Esophagus (tissue), 2 donors: Measurements from ENCODE around the gene FBN1. TPM values are rescaled to one million over a fixed set of nuclear protein-coding genes. Genes with fewer than 3 reads are reported as not detected.

Experiments
- H3K27ac ChIP-seq, 2 donors: one replicate each; pipeline ENCODE4 v1.5.1; 2013; ENCODE audit warnings: low read depth in 2 of 2, mild to moderate bottlenecking in 2 of 2, inconsistent platforms in 1 of 2, low read length in 1 of 2, moderate library complexity in 1 of 2
- H3K27me3 ChIP-seq, 2 donors: one replicate each; pipeline ENCODE4 v1.6.1; 2013; ENCODE audit warnings: low read length in 2 of 2, control low read depth in 1 of 2, mild to moderate bottlenecking in 1 of 2; ENCODE audit not compliant: insufficient read depth in 2 of 2, control insufficient read depth in 1 of 2
- H3K36me3 ChIP-seq, 2 donors: one replicate each; pipeline ENCODE4 v1.6.1; 2013; ENCODE audit warnings: low read length in 1 of 2; ENCODE audit not compliant: control insufficient read depth in 2 of 2, insufficient read depth in 2 of 2
- H3K4me1 ChIP-seq, 2 donors: one replicate each; pipeline ENCODE4 v1.6.1; 2013; ENCODE audit warnings: low read length in 1 of 2; ENCODE audit not compliant: control insufficient read depth in 2 of 2, insufficient read depth in 2 of 2
- H3K4me3 ChIP-seq, 2 donors: one replicate each; pipeline ENCODE4 v1.5.1; 2013; ENCODE audit warnings: low read length in 2 of 2, mild to moderate bottlenecking in 2 of 2, low read depth in 1 of 2, moderate library complexity in 1 of 2
- H3K9me3 ChIP-seq, 2 donors: one replicate each; pipeline ENCODE4 v1.6.1; 2013; ENCODE audit warnings: mild to moderate bottlenecking in 2 of 2, low read depth in 1 of 2, low read length in 1 of 2, moderate library complexity in 1 of 2; ENCODE audit not compliant: control insufficient read depth in 2 of 2, insufficient read depth in 1 of 2
- WGBS, 2 donors: extraction: QIAGEN DNeasy Blood & Tissue Kit; methylation state at CpG; one replicate each; pipeline ENCODE4 v1.1.7; 2013; 5-methylcytosine and 5-hydroxymethylcytosine counted together
- polyA plus RNA-seq, 2 donors: library from polyadenylated mRNA; stranded (reverse); fragments of 200-250 nt; gene quantifications; one replicate each; pipeline ENCODE4 v1.2.3, GENCODE V29; 2013
- donor health status: healthy with polysubstance abuse.
- donor health status: Bipolar disorder and iron deficiency.

The FBN1 gene
- polyA plus RNA-seq, 2 donors, result 1.8 to 6.4 TPM

DNA sequence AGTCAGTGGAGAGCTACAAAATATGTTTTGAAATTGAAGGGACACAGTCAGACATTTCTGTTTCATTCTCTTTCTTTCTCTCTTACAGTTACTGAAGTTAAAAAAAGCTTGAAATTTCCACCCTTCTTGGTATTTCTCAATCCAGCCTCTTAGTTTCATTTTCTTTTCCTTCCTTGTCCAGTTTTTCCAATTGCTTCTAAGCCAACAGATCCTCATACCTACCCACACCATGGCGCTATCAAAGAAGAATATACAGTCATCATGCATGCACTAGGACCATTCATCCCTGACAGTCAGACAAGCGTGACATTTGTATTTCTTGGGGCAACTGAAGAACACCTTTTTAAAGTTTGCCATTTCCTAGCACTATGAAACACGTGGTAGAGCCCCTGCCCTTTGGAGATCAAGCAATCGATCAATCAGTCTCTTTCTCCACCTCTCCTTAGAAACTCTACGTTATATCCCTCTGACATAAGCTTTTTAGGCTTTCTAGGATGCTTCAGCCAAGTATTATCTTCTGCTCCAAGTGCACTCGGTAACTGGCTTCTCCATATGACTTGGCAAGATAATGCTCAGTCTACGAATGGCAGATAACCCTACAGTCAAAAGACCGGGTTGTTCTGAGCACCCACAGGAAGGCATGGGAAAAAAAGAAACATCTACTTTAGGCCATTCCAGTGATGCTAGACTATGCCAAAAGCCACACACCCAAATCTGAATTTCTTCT is 65.4 kb downstream of the FBN1 start:
- Histone ChIP-seq H3K36me3 (no peaks in the 10 kb centered on the region), H3K4me3 (no peak overlapping the region), H3K27me3 (peaks cover 0 to 6% of the 10 kb centered on the region in 2 donors), H3K9me3 (no peaks in the 10 kb centered on the region), H3K4me1 (no peaks in the 10 kb centered on the region), H3K27ac (no peak overlapping the region)
- WGBS, 2 donors, result 78 to 82% methylated on average over 8 of the region's 8 CpGs

DNA sequence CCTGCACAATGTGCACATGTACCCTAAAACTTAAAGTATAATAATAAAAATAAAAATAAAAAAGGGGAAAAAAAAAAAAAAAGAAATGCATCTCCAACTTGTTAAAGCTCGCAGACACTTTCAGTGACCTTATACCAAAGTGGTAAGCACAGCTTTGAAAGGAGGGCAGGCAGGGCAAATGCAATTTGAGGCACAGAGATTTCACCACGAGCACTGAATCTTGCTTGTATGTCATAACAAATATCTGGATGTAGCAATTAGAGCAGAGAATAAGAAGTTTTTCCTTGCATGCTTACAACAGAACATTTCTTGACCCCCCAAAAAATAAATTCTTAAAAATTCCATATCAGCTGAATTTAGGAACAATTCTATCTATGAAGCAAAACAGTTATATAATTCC is 66.5 kb downstream of the FBN1 start:
- H3K9me3 ChIP-seq, result no peaks in the 10 kb centered on the region
- H3K27me3 ChIP-seq, result peaks cover 0 to 6% of the 10 kb centered on the region in 2 donors
- no peak overlapping the region for H3K4me3 ChIP-seq
- 80 to 90% methylated on average over 2 of the region's 2 CpGs for WGBS, 2 donors
- no peaks in the 10 kb centered on the region for H3K4me1 ChIP-seq
- no peaks in the 10 kb centered on the region for H3K36me3 ChIP-seq
- no peak overlapping the region for H3K27ac ChIP-seq

DNA sequence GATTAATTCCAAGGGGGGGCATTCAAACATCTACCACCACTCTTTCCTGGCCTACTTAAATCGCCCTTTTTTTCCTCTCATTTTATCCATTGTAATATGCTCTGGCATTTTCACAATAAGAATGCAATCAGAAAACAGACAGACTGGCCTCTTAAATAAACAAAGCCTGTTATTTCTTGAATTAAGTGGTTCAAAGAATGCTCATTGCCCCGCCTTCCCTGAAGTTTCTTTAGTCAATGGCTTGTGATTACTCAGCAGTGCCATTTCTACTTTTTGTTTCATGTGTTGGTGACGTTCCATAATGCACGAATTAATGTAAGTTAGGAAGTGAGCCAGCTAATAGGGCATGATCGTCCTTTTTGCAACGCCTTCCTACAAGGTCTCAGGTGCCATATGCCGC is 68.0 kb downstream of the FBN1 start:
- H3K27ac ChIP-seq, result no peak overlapping the region
- H3K4me1 ChIP-seq, result no peaks in the 10 kb centered on the region
- no peaks in the 10 kb centered on the region for H3K36me3 ChIP-seq
- H3K4me3 ChIP-seq, result no peak overlapping the region
- 38 to 51% methylated on average over 7 of the region's 7 CpGs for WGBS, 2 donors
- H3K27me3 ChIP-seq, result peaks cover 0 to 6% of the 10 kb centered on the region in 2 donors
- H3K9me3 ChIP-seq, result no peaks in the 10 kb centered on the region

DNA sequence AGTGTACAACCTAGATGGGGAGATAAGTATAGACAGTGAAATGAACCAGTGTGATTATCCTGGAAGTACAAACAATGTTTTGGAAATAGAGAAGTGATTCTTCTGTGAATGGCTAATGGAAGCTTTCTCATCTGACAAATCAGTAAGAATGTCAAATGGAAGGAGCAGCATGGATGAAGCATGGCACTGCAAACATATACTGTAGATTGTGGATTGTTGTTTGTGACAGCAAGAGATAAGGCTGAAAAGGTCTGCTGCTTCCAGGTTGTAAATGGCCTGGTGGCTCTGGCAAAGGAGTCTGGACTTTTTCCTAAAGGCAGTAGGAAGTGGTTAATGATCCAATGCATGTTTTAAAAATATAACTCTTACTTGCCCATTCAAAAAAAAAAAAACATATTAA is 71.3 kb downstream of the FBN1 start:
- Histone ChIP-seq H3K4me1 (no peaks in the 10 kb centered on the region), H3K27ac (no peak overlapping the region), H3K4me3 (no peak overlapping the region), H3K27me3 (no peaks in the 10 kb centered on the region), H3K36me3 (no peaks in the 10 kb centered on the region), H3K9me3 (no peaks in the 10 kb centered on the region)

DNA sequence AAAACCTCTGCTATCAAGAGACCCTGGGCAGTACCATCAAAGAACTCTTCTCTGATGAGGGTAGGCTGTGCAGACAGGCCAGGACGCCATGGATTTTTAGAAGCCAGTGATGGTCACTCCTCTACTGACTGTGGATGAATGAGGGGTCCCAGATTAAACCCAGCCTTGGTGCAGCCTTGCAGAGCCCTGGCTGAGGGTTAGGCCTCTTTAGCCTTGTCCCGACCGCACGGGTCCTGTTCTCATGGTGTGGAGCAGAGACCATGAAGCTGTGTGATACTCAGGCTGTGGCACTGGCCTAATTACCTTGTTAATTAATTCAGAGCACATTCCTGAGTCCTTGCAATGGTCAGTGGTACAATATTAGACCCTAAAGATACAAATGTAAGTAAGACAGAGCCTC is 71.7 kb downstream of the FBN1 start:
- H3K27me3 ChIP-seq, result no peaks in the 10 kb centered on the region
- H3K36me3 ChIP-seq, result no peaks in the 10 kb centered on the region
- no peaks in the 10 kb centered on the region for H3K9me3 ChIP-seq
- no peak overlapping the region for H3K27ac ChIP-seq
- H3K4me3 ChIP-seq, result no peak overlapping the region
- 87 to 91% methylated on average over 4 of the region's 4 CpGs for WGBS, 2 donors
- H3K4me1 ChIP-seq, result no peaks in the 10 kb centered on the region

DNA sequence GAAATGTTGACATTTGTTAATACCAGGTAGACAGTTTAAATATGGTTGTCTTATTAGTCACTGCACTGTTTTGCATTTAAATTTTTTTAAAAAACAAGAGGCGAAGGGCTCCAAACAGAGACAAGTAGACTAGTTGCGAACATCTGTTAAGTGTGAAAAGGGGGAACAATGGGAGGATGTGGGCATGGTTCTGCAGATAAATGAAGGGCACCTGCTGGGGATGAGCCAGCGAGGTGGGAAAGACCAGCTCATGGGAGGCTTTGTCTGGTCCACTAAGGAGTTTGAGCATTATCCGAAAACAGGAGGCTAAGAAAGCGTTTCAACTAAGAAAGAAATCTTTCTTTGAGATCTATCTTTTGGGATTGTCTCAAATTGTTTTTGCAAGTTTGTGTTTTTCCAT is 72.7 kb downstream of the FBN1 start:
- Histone ChIP-seq H3K27me3 (no peaks in the 10 kb centered on the region), H3K4me1 (no peaks in the 10 kb centered on the region), H3K4me3 (no peak overlapping the region), H3K9me3 (no peaks in the 10 kb centered on the region), H3K27ac (no peak overlapping the region), H3K36me3 (no peaks in the 10 kb centered on the region)
- WGBS, 2 donors, result 89 to 92% methylated on average over 5 of the region's 5 CpGs

DNA sequence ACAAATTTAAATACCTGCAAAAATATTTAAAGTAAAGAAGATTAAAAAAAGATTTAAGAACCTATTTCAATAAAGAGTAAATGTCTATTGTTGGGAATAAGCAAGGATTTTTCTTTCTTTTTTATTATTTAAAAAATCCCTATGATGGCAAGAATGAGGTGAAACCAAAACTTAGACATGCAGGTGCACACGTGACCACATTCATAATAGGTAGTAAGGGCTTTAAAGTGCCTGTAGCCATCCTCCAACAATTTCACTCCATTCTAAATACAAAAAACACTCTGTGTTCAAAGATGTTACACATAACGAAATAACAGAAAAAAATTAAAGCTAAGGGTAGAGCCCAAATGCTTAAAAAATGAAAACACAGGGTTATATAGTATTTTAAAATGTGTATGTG is 74.0 kb downstream of the FBN1 start:
- 89 to 97% methylated on average over 2 of the region's 2 CpGs for WGBS, 2 donors
- Histone ChIP-seq H3K27me3 (no peaks in the 10 kb centered on the region), H3K36me3 (no peaks in the 10 kb centered on the region), H3K4me1 (no peaks in the 10 kb centered on the region), H3K4me3 (no peak overlapping the region), H3K9me3 (no peaks in the 10 kb centered on the region), H3K27ac (no peak overlapping the region)

DNA sequence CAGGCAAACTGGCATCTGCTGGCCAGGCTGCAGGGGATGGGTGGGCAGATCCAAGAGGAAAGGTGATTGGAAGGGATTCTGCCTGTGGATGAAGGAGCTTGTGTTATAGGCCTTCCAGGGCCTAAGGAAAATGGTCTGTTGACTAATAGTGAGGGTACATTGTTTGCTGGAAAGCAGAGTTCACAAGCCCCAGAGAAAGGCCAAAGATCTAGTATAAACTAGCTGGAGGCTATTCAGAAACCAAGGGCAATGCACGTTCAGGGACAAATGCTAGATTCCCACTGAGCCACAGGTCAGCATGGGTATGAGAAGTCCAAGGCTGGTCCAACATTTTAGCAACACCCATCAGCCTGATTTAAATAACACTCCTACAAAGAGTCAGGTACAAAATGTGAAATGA is 74.7 kb downstream of the FBN1 start:
- Histone ChIP-seq H3K27ac (no peak overlapping the region), H3K9me3 (no peaks in the 10 kb centered on the region), H3K27me3 (no peaks in the 10 kb centered on the region), H3K4me1 (no peaks in the 10 kb centered on the region), H3K36me3 (no peaks in the 10 kb centered on the region), H3K4me3 (no peak overlapping the region)
- 59 to 78% methylated on average over 1 of the region's 1 CpG for WGBS, 2 donors

DNA sequence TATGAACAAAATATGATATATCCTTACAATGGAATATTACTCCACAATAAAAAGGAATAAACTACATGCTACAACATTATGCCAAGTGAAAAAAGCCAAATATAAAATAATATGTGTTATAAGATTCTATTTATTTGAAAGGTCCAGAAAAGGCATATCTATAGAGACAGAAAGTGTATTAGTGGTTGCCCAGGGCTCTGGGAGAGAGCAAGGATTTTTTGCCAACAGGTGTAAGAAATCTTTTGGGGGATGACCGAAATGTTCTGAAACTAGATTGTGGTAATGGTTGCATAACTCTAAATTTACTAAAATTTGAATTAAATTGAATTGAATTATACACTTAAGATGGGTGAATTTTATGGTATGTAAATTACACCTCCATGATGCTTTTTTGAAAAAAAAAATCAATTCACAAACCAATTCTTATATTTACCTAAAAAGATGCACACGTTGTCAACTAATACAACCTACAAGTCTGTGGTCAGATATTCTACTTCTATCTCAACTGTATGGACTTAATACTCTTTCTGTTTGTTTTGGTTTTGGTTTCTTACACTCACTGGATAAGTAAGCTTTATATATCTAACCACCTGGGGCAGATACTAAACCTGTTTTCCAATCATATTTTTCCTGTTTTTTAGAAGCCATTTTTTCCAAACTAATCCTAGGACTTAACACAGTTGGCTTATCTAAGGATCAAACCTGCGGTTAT is 75.8 kb downstream of the FBN1 start:
- no peak overlapping the region for H3K27ac ChIP-seq
- H3K36me3 ChIP-seq, result no peaks in the 10 kb centered on the region
- H3K27me3 ChIP-seq, result no peaks in the 10 kb centered on the region
- 70 to 74% methylated on average over 3 of the region's 3 CpGs for WGBS, 2 donors
- no peaks in the 10 kb centered on the region for H3K9me3 ChIP-seq
- H3K4me1 ChIP-seq, result no peaks in the 10 kb centered on the region
- no peak overlapping the region for H3K4me3 ChIP-seq

DNA sequence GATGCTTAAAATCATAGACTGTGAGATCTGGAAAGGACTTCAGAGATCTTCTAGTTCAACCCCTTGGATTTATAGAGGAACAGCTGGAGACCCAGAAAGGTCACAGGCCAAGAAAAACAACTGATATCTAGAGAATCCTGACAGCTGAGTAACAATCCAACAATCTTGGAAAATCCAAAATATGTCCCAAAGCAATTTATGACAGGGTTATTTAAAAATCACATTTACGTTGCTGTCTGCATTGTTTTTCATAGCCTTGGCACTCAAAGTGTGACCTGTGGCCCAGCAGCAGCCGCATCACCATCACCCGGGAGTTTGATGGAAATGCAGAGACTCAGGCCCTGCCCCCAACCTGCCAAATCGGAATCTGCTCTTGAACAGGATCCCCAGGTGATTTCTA is 78.8 kb downstream of the FBN1 start:
- Histone ChIP-seq H3K36me3 (no peaks in the 10 kb centered on the region), H3K9me3 (no peaks in the 10 kb centered on the region), H3K4me1 (no peaks in the 10 kb centered on the region), H3K4me3 (no peak overlapping the region), H3K27me3 (no peaks in the 10 kb centered on the region), H3K27ac (no peak overlapping the region)
- 64% methylated on average over 4 of the region's 4 CpGs for WGBS, 2 donors
